Measurements from ENCODE around the gene PTTG1IP2. TPM values are rescaled to one million over a fixed set of nuclear protein-coding genes. Genes with fewer than 3 reads are reported as not detected.

The PTTG1IP2 gene
- total RNA-seq, 1 donor from 2014 or later, result not detected

DNA sequence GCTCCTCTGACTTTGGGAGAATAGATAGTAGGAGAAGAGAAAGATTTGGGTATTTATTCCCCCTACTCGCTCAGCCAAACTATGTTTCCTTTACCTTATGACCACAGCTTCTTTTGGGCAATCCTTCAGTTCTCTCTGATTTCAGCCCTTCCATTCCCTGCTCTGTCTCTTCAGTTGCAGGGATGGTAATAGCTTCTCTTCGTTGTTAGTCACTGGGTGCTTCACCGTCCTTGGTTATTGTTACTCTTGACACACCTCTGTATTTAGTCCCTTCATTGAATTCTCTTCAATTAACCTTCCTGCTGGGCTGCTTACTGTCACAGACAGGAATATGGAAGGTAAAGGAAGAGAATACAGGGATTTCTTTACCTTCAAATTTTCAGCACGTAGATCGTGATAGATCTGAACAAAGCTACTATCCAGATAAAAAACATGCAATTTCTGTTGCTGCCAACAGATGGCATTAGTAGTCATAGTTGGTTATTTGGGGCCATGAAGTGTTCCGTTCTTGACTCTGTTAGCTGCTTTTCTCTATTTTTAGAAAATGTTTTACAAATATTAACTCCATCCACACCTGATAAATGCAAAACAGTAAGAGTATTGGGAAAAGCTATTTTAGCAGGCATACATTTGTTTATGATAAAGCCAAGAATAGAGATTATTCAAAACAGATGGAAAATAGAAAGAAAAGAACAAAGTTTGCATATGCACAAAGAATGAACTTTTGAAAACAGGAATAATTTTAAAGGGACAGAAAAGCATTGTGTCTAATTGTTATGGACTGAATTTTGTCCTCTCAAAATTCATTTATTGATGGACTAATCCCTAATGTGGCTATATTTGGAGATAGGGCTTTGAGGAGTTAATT lies 14.0 kb upstream of the PTTG1IP2 start:
- peak overlapping the region; percentile 48 for H3K4me3 ChIP-seq (ENCODE audit: insufficient read depth, low read depth, low read length)
- no peaks in the 10 kb centered on the region for H3K36me3 Mint-ChIP-seq (ENCODE audit: low read depth, unreplicated experiment)
- peak overlapping the region; percentile 13 for H3K27ac Mint-ChIP-seq (ENCODE audit: unreplicated experiment)
- peaks cover 2% of the 10 kb centered on the region for H3K4me1 Mint-ChIP-seq (ENCODE audit: low read depth, unreplicated experiment)
- H2AFZ ChIP-seq (ENCODE audit: low read depth, low read length), result peak overlapping the region; percentile 61
- peak; percentile 41 for DNase-seq (ENCODE audit: low read depth)
- TF ChIP-seq, protein P1, sequence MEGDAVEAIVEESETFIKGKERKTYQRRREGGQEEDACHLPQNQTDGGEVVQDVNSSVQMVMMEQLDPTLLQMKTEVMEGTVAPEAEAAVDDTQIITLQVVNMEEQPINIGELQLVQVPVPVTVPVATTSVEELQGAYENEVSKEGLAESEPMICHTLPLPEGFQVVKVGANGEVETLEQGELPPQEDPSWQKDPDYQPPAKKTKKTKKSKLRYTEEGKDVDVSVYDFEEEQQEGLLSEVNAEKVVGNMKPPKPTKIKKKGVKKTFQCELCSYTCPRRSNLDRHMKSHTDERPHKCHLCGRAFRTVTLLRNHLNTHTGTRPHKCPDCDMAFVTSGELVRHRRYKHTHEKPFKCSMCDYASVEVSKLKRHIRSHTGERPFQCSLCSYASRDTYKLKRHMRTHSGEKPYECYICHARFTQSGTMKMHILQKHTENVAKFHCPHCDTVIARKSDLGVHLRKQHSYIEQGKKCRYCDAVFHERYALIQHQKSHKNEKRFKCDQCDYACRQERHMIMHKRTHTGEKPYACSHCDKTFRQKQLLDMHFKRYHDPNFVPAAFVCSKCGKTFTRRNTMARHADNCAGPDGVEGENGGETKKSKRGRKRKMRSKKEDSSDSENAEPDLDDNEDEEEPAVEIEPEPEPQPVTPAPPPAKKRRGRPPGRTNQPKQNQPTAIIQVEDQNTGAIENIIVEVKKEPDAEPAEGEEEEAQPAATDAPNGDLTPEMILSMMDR (IDR thresholded peaks at IDR 0.05; ENCODE audit: insufficient read depth, low read depth, low read length), result peak; percentile 85
- TF ChIP-seq EZH2 (IDR thresholded peaks at IDR 0.05; ENCODE audit: insufficient read depth, low read length), result no peak
- no peaks in the 10 kb centered on the region for H3K9me3 Mint-ChIP-seq (ENCODE audit: unreplicated experiment)
- no peaks in the 10 kb centered on the region for H4K20me1 ChIP-seq (ENCODE audit: insufficient read depth, low read length)
- H3K9me3 ChIP-seq (ENCODE audit: insufficient read depth, low read depth, low read length), result no peaks in the 10 kb centered on the region
- H3K27ac ChIP-seq (ENCODE audit: low read depth, low read length), result no peak overlapping the region
- H3K4me3 Mint-ChIP-seq (ENCODE audit: unreplicated experiment), result no peak overlapping the region
- no peaks in the 10 kb centered on the region for H3K79me2 ChIP-seq (ENCODE audit: insufficient read depth, low read length)
- peak overlapping the region; percentile 86 for H3K4me2 ChIP-seq (ENCODE audit: low read length)
- FAIRE-seq, result peak; percentile 97
- H3K4me1 ChIP-seq (ENCODE audit: insufficient read depth, low read length), result no peaks in the 10 kb centered on the region
- H3K27me3 ChIP-seq (ENCODE audit: insufficient read depth, low read length), result no peaks in the 10 kb centered on the region
- peaks cover 3% of the 10 kb centered on the region for H3K27me3 Mint-ChIP-seq (ENCODE audit: low read depth, unreplicated experiment)
- H3K36me3 ChIP-seq (ENCODE audit: insufficient read depth, low read length), result no peaks in the 10 kb centered on the region
- H3K9ac ChIP-seq (ENCODE audit: low read length), result peak overlapping the region; percentile 66

DNA sequence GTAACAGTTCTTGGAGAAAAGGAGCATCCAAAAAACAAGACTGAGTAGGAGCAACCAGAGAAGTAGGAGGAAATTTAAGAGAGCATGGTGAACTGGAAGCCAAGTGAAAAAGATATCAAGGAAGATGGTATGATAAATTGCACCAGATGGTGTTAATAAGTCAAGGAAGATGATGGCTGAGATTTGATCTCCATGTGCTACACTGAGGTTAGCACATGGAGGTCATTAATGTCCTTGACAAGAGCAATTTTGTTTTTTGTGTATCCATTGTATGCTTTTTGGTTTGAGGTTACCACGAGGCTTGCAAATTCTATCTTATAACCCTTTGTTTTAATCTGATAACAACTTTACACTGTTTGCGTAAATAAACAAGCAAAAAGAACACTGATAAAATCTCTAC lies 11.3 kb upstream of the PTTG1IP2 start:
- H3K79me2 ChIP-seq (ENCODE audit: insufficient read depth, low read length), result no peaks in the 10 kb centered on the region
- Mint-ChIP-seq H3K4me3 (ENCODE audit: unreplicated experiment) (no peak overlapping the region), H3K36me3 (ENCODE audit: low read depth, unreplicated experiment) (no peaks in the 10 kb centered on the region), H3K27me3 (ENCODE audit: low read depth, unreplicated experiment) (peaks cover 3% of the 10 kb centered on the region), H3K27ac (ENCODE audit: unreplicated experiment) (no peak overlapping the region), H3K9me3 (ENCODE audit: unreplicated experiment) (no peaks in the 10 kb centered on the region), H3K4me1 (ENCODE audit: low read depth, unreplicated experiment) (peaks cover 2% of the 10 kb centered on the region)
- H2AFZ ChIP-seq (ENCODE audit: low read depth, low read length), result no peak overlapping the region
- no peak overlapping the region for H3K4me2 ChIP-seq (ENCODE audit: low read length)
- TF ChIP-seq, protein P1 (IDR thresholded peaks at IDR 0.05; ENCODE audit: insufficient read depth, low read depth, low read length), result no peak
- TF ChIP-seq EZH2 (IDR thresholded peaks at IDR 0.05; ENCODE audit: insufficient read depth, low read length), result no peak
- no peaks in the 10 kb centered on the region for H3K4me1 ChIP-seq (ENCODE audit: insufficient read depth, low read length)
- H3K4me3 ChIP-seq (ENCODE audit: insufficient read depth, low read depth, low read length), result no peak overlapping the region
- H3K9me3 ChIP-seq (ENCODE audit: insufficient read depth, low read depth, low read length), result no peaks in the 10 kb centered on the region
- DNase-seq (ENCODE audit: low read depth) (no peak), FAIRE-seq (no peak)
- H3K9ac ChIP-seq (ENCODE audit: low read length), result no peak overlapping the region
- no peaks in the 10 kb centered on the region for H3K27me3 ChIP-seq (ENCODE audit: insufficient read depth, low read length)
- no peaks in the 10 kb centered on the region for H4K20me1 ChIP-seq (ENCODE audit: insufficient read depth, low read length)
- H3K36me3 ChIP-seq (ENCODE audit: insufficient read depth, low read length), result no peaks in the 10 kb centered on the region
- no peak overlapping the region for H3K27ac ChIP-seq (ENCODE audit: low read depth, low read length)

DNA sequence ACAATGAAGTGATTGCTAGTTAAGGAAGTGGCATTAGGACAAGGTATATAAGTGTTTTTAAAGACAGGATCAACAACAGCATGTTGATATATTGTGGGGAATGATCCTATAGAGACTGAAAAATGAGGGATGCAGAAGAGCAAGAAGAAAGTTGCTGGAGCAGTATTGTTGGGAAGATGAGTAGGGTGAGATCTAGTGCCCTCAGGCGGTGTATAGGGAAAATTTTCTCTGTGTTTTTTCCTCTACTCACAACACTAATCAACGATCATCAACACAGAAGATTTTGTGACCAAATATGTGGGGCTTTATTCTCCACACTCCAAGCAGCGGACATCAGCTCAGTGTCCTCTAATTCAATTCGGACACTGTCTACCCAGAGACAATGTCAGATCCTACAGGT lies 9.6 kb upstream of the PTTG1IP2 start:
- no peak overlapping the region for H2AFZ ChIP-seq (ENCODE audit: low read depth, low read length)
- no peaks in the 10 kb centered on the region for H3K36me3 ChIP-seq (ENCODE audit: insufficient read depth, low read length)
- H3K4me3 Mint-ChIP-seq (ENCODE audit: unreplicated experiment), result no peak overlapping the region
- H3K9me3 Mint-ChIP-seq (ENCODE audit: unreplicated experiment), result peaks cover 13% of the 10 kb centered on the region
- TF ChIP-seq, protein P1 (IDR thresholded peaks at IDR 0.05; ENCODE audit: insufficient read depth, low read depth, low read length), result no peak
- no peak for TF ChIP-seq EZH2 (IDR thresholded peaks at IDR 0.05; ENCODE audit: insufficient read depth, low read length)
- no peaks in the 10 kb centered on the region for H3K36me3 Mint-ChIP-seq (ENCODE audit: low read depth, unreplicated experiment)
- H3K4me1 Mint-ChIP-seq (ENCODE audit: low read depth, unreplicated experiment), result peaks cover 2% of the 10 kb centered on the region
- no peaks in the 10 kb centered on the region for H3K79me2 ChIP-seq (ENCODE audit: insufficient read depth, low read length)
- no peak for FAIRE-seq
- no peaks in the 10 kb centered on the region for H4K20me1 ChIP-seq (ENCODE audit: insufficient read depth, low read length)
- H3K4me1 ChIP-seq (ENCODE audit: insufficient read depth, low read length), result no peaks in the 10 kb centered on the region
- H3K27me3 Mint-ChIP-seq (ENCODE audit: low read depth, unreplicated experiment), result peaks cover 3% of the 10 kb centered on the region
- no peak overlapping the region for H3K27ac ChIP-seq (ENCODE audit: low read depth, low read length)
- H3K9me3 ChIP-seq (ENCODE audit: insufficient read depth, low read depth, low read length), result no peaks in the 10 kb centered on the region
- no peak overlapping the region for H3K27ac Mint-ChIP-seq (ENCODE audit: unreplicated experiment)
- H3K9ac ChIP-seq (ENCODE audit: low read length), result no peak overlapping the region
- no peaks in the 10 kb centered on the region for H3K27me3 ChIP-seq (ENCODE audit: insufficient read depth, low read length)
- H3K4me2 ChIP-seq (ENCODE audit: low read length), result no peak overlapping the region
- H3K4me3 ChIP-seq (ENCODE audit: insufficient read depth, low read depth, low read length), result no peak overlapping the region
- DNase-seq (ENCODE audit: low read depth), result no peak

All from astrocyte (in vitro differentiated cells and primary cell).